ENCODE results near the gene ID3. TPM values are rescaled to one million over a fixed set of nuclear protein-coding genes. Genes with fewer than 3 reads are reported as not detected.

Gene ID3
- polyA plus RNA-seq, 1 donor from 2014 or later, result 8.0 TPM

DNA sequence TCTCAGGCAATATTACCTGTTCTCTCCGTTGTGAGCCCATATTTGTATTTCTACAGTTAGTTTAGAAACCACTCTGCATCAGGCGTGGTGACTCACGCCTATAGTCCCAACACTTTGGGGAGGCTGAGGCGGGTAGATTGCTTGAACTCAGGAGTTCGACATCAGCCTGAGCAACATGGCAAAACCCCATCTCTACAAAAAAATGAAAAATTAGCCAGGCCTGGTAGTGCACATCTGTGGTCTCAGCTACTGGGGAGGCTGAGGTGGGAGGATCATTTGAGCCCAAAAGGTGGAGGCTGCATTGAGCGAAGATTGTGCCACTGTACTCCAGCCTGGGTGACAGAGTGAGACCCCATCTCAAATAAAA, 19.7 kb upstream of the ID3 start:
- Histone ChIP-seq H2AFZ (ENCODE audit: low read depth, low read length) (no peak overlapping the region), H3F3A (ENCODE audit: insufficient read depth, low read length, poor library complexity, severe bottlenecking) (no peaks in the 10 kb centered on the region), H3K27ac (ENCODE audit: low read length) (no peak overlapping the region), H3K9ac (ENCODE audit: low read length) (no peak overlapping the region), H3K36me3 (ENCODE audit: insufficient read depth, low read length) (no peaks in the 10 kb centered on the region), H3K4me3 (ENCODE audit: low read length) (no peak overlapping the region), H3K4me2 (ENCODE audit: low read length) (no peak overlapping the region), H3K79me2 (replicated peaks; ENCODE audit: insufficient read depth, low read length) (no peaks in the 10 kb centered on the region), H3K9me3 (ENCODE audit: low read length) (no peaks in the 10 kb centered on the region), H4K20me1 (ENCODE audit: insufficient read depth) (no peaks in the 10 kb centered on the region), H3K27me3 (ENCODE audit: insufficient read depth, low read depth, low read length) (no peaks in the 10 kb centered on the region), H3K9me2 (ENCODE audit: insufficient read depth, low read length) (no peaks in the 10 kb centered on the region)
- TF ChIP-seq, protein P1, sequence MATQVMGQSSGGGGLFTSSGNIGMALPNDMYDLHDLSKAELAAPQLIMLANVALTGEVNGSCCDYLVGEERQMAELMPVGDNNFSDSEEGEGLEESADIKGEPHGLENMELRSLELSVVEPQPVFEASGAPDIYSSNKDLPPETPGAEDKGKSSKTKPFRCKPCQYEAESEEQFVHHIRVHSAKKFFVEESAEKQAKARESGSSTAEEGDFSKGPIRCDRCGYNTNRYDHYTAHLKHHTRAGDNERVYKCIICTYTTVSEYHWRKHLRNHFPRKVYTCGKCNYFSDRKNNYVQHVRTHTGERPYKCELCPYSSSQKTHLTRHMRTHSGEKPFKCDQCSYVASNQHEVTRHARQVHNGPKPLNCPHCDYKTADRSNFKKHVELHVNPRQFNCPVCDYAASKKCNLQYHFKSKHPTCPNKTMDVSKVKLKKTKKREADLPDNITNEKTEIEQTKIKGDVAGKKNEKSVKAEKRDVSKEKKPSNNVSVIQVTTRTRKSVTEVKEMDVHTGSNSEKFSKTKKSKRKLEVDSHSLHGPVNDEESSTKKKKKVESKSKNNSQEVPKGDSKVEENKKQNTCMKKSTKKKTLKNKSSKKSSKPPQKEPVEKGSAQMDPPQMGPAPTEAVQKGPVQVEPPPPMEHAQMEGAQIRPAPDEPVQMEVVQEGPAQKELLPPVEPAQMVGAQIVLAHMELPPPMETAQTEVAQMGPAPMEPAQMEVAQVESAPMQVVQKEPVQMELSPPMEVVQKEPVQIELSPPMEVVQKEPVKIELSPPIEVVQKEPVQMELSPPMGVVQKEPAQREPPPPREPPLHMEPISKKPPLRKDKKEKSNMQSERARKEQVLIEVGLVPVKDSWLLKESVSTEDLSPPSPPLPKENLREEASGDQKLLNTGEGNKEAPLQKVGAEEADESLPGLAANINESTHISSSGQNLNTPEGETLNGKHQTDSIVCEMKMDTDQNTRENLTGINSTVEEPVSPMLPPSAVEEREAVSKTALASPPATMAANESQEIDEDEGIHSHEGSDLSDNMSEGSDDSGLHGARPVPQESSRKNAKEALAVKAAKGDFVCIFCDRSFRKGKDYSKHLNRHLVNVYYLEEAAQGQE (IDR thresholded peaks at IDR 0.05; ENCODE audit: borderline replicate concordance), result no peak
- TF ChIP-seq EZH2 (IDR thresholded peaks at IDR 0.05; ENCODE audit: borderline replicate concordance, insufficient read depth, low read length, poor library complexity, severe bottlenecking), result no peak
- no peak for TF ChIP-seq EP300 (conservative IDR thresholded peaks at IDR 0.05; ENCODE audit: poor library complexity, severe bottlenecking)
- TF ChIP-seq RAD21 (conservative IDR thresholded peaks at IDR 0.05), result no peak
- TF ChIP-seq POLR2AphosphoS5 (IDR thresholded peaks at IDR 0.05), result no peak
- TF ChIP-seq, protein P2, sequence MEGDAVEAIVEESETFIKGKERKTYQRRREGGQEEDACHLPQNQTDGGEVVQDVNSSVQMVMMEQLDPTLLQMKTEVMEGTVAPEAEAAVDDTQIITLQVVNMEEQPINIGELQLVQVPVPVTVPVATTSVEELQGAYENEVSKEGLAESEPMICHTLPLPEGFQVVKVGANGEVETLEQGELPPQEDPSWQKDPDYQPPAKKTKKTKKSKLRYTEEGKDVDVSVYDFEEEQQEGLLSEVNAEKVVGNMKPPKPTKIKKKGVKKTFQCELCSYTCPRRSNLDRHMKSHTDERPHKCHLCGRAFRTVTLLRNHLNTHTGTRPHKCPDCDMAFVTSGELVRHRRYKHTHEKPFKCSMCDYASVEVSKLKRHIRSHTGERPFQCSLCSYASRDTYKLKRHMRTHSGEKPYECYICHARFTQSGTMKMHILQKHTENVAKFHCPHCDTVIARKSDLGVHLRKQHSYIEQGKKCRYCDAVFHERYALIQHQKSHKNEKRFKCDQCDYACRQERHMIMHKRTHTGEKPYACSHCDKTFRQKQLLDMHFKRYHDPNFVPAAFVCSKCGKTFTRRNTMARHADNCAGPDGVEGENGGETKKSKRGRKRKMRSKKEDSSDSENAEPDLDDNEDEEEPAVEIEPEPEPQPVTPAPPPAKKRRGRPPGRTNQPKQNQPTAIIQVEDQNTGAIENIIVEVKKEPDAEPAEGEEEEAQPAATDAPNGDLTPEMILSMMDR (IDR thresholded peaks at IDR 0.05; ENCODE audit: poor library complexity, severe bottlenecking), result no peak
- TF ChIP-seq TAF1 (IDR thresholded peaks at IDR 0.05; ENCODE audit: low read depth), result no peak
- no peak for TF ChIP-seq MXI1 (conservative IDR thresholded peaks at IDR 0.05; ENCODE audit: poor library complexity, severe bottlenecking)

DNA sequence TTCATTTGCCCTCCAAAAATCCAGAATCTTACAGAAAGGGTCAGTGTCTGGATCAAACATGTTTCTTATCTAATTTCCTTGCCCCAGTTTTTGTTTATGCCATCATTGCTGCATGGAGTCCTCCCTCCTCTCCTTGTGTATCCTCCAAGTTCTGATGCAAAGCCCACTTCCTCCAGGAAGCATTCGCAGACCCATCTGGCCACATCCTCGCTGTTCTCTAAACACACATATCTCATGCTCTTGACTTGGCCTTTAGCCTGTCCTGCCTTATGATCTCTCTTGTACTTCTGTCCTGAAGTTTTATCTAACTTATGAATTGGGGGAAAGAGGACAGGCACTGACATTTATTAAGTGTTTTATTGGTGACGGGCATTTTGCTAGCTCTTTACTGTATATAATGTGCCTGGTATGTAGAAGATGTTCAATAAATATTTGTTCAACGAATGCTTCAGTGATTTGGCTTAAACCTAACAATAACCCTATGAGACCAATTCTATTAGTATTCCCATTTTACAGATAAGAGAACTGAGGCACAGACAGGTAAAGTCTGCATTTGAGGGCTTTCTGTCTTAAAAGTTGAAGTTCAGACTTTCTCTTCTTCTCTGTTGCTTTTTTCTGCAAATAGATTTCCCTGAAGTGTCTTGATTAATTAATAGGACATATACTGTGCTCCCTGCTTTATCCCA, 19.2 kb upstream of the ID3 start:
- H3K27ac ChIP-seq (ENCODE audit: low read length), result no peak overlapping the region
- H3K9me3 ChIP-seq (ENCODE audit: low read length), result no peaks in the 10 kb centered on the region
- H2AFZ ChIP-seq (ENCODE audit: low read depth, low read length), result no peak overlapping the region
- no peaks in the 10 kb centered on the region for H3F3A ChIP-seq (ENCODE audit: insufficient read depth, low read length, poor library complexity, severe bottlenecking)
- H3K9ac ChIP-seq (ENCODE audit: low read length), result no peak overlapping the region
- no peaks in the 10 kb centered on the region for H3K27me3 ChIP-seq (ENCODE audit: insufficient read depth, low read depth, low read length)
- no peaks in the 10 kb centered on the region for H3K36me3 ChIP-seq (ENCODE audit: insufficient read depth, low read length)
- TF ChIP-seq TAF1 (IDR thresholded peaks at IDR 0.05; ENCODE audit: low read depth), result no peak
- TF ChIP-seq MXI1 (conservative IDR thresholded peaks at IDR 0.05; ENCODE audit: poor library complexity, severe bottlenecking), result no peak
- TF ChIP-seq EP300 (conservative IDR thresholded peaks at IDR 0.05; ENCODE audit: poor library complexity, severe bottlenecking), result no peak
- TF ChIP-seq, protein P2 (IDR thresholded peaks at IDR 0.05; ENCODE audit: poor library complexity, severe bottlenecking), result no peak
- TF ChIP-seq SMC3 (conservative IDR thresholded peaks at IDR 0.05; ENCODE audit: poor library complexity), result no peak
- no peak for TF ChIP-seq RAD21 (conservative IDR thresholded peaks at IDR 0.05)
- TF ChIP-seq POLR2AphosphoS5 (IDR thresholded peaks at IDR 0.05), result no peak
- TF ChIP-seq, protein P1 (IDR thresholded peaks at IDR 0.05; ENCODE audit: borderline replicate concordance), result no peak
- H3K4me2 ChIP-seq (ENCODE audit: low read length), result no peak overlapping the region
- H3K9me2 ChIP-seq (ENCODE audit: insufficient read depth, low read length), result no peaks in the 10 kb centered on the region
- no peaks in the 10 kb centered on the region for H3K79me2 ChIP-seq (replicated peaks; ENCODE audit: insufficient read depth, low read length)
- no peaks in the 10 kb centered on the region for H4K20me1 ChIP-seq (ENCODE audit: insufficient read depth)
- H3K4me3 ChIP-seq (ENCODE audit: low read length), result no peak overlapping the region

Measured in neural cell (in vitro differentiated cells).